ENCODE results near the gene MIPEP.

GRCh38 chr13:23770428-23770827 is 118.8 kb downstream of the MIPEP start:
- TF ChIP-seq CTCF (tag by site-specific recombination; IDR thresholded peaks at IDR 0.05), result no peak
- no peak for TF ChIP-seq ZNF10 (tag by site-specific recombination; IDR thresholded peaks at IDR 0.05)

All from HEK293 (cell line).